ENCODE data around the gene CNN2. TPM values are rescaled to one million over a fixed set of nuclear protein-coding genes. Genes with fewer than 3 reads are reported as not detected.

Gene CNN2
- total RNA-seq, 1 donor = 508 TPM

DNA sequence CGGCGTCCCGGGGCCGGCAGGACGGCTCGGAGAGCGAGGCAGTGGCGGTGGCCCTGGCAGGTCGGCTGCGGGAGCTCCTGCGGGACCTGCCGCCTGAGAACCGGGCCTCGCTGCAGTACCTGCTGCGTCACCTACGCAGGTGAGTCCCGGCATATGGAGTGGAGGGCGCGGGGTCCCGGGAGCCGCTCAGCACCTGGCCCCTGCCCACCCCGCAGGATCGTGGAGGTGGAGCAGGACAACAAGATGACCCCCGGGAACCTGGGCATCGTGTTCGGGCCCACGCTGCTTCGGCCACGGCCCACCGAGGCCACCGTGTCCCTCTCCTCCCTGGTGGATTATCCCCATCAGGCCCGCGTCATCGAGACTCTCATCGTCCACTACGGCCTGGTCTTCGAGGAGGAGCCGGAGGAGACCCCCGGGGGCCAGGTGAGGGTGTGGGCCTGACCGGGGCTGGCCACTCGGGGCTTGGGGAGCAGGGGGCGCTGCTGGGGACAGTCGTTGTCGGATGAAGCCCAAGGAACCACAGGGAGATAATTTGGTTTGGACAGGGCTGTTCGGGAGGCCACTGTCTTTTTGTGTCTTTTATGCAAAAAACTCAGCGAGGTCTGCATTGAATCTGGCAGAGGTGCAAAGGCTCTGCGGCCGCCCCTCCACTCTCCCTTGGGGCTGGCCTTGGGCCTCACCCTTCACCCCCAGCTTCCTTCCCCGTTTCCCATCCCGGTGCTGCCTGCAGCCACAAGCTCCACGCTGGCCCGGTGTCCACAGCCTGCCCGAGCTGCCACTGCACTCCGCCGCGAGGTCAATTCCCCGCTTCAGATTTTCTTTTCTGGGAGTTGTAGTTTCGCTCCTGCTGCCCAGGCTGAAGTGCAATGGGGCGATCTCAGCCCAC, 56.8 kb downstream of the CNN2 start:
- DNase-seq (ENCODE audit: low read depth) = no peak
- TF ChIP-seq, protein P1, sequence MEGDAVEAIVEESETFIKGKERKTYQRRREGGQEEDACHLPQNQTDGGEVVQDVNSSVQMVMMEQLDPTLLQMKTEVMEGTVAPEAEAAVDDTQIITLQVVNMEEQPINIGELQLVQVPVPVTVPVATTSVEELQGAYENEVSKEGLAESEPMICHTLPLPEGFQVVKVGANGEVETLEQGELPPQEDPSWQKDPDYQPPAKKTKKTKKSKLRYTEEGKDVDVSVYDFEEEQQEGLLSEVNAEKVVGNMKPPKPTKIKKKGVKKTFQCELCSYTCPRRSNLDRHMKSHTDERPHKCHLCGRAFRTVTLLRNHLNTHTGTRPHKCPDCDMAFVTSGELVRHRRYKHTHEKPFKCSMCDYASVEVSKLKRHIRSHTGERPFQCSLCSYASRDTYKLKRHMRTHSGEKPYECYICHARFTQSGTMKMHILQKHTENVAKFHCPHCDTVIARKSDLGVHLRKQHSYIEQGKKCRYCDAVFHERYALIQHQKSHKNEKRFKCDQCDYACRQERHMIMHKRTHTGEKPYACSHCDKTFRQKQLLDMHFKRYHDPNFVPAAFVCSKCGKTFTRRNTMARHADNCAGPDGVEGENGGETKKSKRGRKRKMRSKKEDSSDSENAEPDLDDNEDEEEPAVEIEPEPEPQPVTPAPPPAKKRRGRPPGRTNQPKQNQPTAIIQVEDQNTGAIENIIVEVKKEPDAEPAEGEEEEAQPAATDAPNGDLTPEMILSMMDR (IDR thresholded peaks at IDR 0.05; ENCODE audit: insufficient read depth, low read depth, low read length) = no peak

DNA sequence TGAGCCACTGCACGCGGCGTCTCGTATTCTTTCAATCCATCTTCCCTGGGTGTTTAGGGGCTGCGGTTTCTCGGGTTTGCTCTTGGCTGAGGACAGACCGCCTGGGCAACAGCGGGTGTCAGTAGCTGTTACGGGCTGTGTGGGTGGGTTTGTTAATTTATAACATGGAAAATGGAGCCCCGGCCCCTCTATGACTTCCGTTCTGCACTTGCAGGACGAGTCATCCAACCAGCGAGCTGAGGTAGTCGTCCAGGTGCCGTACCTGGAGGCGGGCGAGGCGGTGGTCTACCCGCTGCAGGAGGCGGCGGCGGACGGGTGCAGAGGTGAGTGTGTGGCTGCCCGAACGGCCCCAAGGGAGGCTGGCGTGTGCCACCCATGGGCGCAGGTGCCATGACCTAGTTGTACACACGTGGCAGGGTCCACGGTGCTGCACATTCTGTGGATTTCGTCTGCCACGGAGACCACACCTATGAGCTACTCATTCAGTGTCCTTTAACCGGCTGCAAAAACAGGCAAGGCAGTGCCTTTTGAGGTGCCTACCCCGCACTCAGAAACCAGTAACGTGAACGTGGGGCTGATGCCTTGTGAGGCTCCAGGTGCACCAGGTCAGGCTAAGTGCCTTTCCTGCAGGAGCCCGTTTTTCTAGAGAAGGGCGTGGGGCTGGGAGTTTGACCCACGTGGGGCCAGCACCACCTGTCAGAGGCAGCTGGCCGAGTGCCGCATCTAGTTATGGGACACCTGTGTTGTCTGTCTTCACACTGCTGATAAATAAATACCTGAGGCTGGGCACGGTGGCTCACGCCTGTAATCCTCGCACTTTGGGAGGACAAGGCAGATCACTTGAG, 57.8 kb downstream of the CNN2 start:
- TF ChIP-seq, protein P1 (IDR thresholded peaks at IDR 0.05; ENCODE audit: insufficient read depth, low read depth, low read length) = no peak
- no peak overlapping the region for H3K4me3 ChIP-seq (ENCODE audit: low read depth, low read length)
- no peak for DNase-seq (ENCODE audit: low read depth)

More for the DNA sequence above, 56.8 kb downstream of the CNN2 start:
- peak overlapping the region; percentile 60 for H3K4me3 ChIP-seq (ENCODE audit: low read depth, low read length)

DNA sequence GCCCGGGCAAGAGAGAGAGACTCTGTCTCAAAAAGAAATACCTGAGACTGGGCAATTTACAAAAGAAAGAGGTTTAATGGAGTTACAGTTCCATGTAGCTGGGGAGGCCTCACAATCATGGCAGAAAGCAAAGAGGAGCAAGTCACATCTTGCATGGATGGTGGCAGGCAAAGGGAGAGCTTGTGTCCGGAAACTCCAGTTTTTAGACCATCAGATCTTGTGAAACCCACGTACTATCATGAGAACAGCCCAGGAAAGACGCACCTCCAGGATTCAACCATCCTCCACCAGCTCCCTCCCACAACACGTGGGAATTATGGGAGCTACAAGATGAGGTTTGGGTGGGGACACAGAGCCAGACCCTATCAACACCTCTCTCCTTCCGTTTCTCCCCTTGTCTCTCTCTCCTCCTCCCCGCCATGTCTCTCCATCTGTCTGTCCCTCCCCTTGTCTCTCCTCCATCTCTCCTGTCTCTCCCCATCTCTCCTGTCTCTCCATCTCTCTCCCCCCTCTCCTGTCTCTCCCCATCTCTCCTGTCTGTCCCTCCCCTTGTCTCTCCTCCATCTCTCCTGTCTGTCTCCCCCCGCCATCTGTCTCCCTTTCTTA, 58.7 kb downstream of the CNN2 start:
- no peak overlapping the region for H3K4me3 ChIP-seq (ENCODE audit: low read depth, low read length)
- no peak for DNase-seq (ENCODE audit: low read depth)
- TF ChIP-seq, protein P1 (IDR thresholded peaks at IDR 0.05; ENCODE audit: insufficient read depth, low read depth, low read length) = no peak

DNA sequence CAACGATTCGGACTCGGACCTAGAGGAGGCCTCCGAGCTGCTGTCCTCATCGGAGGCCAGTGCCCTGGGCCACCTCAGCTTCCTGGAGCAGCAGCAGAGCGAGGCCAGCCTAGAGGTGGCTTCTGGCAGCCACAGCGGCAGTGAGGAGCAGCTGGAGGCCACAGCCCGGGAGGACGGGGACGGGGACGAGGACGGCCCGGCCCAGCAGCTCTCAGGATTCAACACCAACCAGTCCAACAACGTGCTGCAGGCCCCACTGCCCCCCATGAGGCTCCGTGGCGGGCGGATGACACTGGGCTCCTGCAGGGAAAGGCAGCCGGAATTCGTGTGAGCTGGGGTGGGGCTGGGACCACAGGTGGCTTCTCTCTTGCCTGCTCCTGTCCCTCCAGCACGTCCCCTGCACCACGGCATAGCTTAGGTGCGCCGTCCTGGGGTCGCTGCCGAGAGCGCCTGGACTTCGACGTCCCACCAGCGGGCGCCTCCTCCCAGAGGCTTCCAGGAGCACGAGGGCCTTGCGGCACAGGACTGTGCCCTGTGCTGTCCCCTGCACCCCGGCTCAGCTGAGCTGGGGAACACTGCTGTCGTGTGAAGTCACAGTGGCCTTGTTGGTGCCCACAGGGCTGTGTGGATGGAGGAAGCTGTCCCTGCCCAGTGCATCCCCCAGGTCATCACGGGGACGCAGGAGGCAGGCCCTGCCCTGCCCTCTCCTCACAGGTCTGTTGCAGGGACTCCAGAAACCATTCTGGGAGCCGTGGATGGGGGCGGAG, 59.5 kb downstream of the CNN2 start:
- TF ChIP-seq, protein P1 (IDR thresholded peaks at IDR 0.05; ENCODE audit: insufficient read depth, low read depth, low read length) = no peak
- DNase-seq (ENCODE audit: low read depth) = no peak
- no peak overlapping the region for H3K4me3 ChIP-seq (ENCODE audit: low read depth, low read length)

DNA sequence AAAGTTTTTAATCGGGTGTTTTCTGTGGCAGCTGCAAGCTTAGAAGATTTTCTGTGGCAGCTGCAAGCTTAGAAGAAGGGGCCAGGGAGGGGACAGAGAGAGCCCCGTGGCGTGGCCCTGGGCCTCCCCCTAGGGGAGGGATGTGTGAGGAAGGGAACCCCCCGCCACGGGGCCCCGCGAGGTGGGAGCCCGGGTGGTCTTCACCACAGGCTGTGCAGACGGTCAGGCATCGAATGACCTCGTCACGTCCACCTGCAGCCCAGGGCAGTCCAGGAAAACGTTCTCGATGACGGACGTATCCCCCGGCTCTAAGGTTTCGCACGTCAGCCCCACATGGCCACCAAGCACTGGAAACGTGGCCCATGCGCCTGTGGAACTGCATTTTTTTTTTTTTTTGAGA, 60.2 kb downstream of the CNN2 start:
- no peak for DNase-seq (ENCODE audit: low read depth)
- TF ChIP-seq, protein P1 (IDR thresholded peaks at IDR 0.05; ENCODE audit: insufficient read depth, low read depth, low read length) = no peak
- no peak overlapping the region for H3K4me3 ChIP-seq (ENCODE audit: low read depth, low read length)

DNA sequence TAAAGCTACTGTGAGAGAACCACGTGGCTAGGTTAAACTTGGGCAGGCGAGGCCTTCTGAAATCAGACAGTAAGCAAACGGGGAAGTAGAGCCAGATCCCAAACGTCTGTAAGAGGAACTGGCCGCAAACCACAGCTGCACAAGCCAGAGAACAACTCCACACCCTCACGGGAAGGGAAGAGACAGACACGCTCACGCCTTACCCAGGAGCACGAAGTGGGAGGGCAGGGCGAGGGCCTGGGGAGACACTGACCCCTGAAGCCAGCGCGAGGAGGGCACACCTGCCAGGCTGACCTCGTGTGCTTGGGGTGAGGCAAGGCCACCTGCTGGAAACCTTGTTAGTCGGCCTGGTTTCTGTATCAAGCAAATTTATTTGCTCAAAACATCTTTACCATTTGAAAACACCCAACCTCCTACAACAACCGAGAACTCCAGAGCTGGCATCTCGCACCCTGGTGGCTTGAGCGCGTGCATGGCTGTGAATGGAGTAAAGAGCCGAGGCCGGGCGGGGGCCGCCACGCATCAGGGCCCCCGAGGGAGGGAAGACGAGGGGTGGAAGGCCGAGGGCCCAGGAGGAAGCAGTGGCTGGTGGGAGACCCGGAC, 61.5 kb downstream of the CNN2 start:
- no peak for DNase-seq (ENCODE audit: low read depth)
- no peak overlapping the region for H3K4me3 ChIP-seq (ENCODE audit: low read depth, low read length)
- TF ChIP-seq, protein P1 (IDR thresholded peaks at IDR 0.05; ENCODE audit: insufficient read depth, low read depth, low read length) = no peak
